Stimulated activated effector memory CD8-positive, alpha-beta T cell treated with anti-CD3 and anti-CD28 coated beads, Interleukin-12 subunit alpha, Interleukin-12 subunit beta, amount 100 ng/mL, for 72 hours (primary cell): Measurements from ENCODE around the gene TBC1D9.

ENCODE experiments used
- ATAC-seq: fragments of 150-1000 bp; cut with Tn5 transposase; 2 replicates; pipeline ENCODE4 v1.10.0; 2021
- DNase-seq, 2 donors: peaks; one replicate each; pipeline ENCODE4 v3.0.0; 2021 to 2022; ENCODE audit warnings: low spot score in 2 of 2
- H3K27ac Mint-ChIP-seq: one replicate; pipeline ENCODE4 v1.8.0; 2022; ENCODE audit warnings: mild to moderate bottlenecking, mixed read lengths
- H3K36me3 Mint-ChIP-seq: one replicate; pipeline ENCODE4 v1.8.0; 2022; ENCODE audit warnings: mild to moderate bottlenecking, mixed read lengths
- H3K4me1 Mint-ChIP-seq: one replicate; pipeline ENCODE4 v1.8.0; 2022; ENCODE audit warnings: mixed read lengths
- H3K4me3 Mint-ChIP-seq: one replicate; pipeline ENCODE4 v1.8.0; 2022; ENCODE audit warnings: mild to moderate bottlenecking, mixed read lengths
- H3K9me3 Mint-ChIP-seq: one replicate; pipeline ENCODE4 v1.8.0; 2022; ENCODE audit warnings: mixed read lengths

The TBC1D9 gene

GRCh38 chr4:140668111-140668510 is 88.1 kb downstream of the TBC1D9 start:
- Mint-ChIP-seq H3K27ac (no peak overlapping the region), H3K4me3 (no peak overlapping the region), H3K4me1 (no peaks in the 10 kb centered on the region), H3K9me3 (no peaks in the 10 kb centered on the region), H3K36me3 (no peaks in the 10 kb centered on the region)
- ATAC-seq (no peak), DNase-seq (no peak)

GRCh38 chr4:140666889-140667614 is 89.1 kb downstream of the TBC1D9 start:
- no peaks in the 10 kb centered on the region for H3K36me3 Mint-ChIP-seq
- DNase-seq (no peak), ATAC-seq (no peak)
- no peaks in the 10 kb centered on the region for H3K9me3 Mint-ChIP-seq
- no peak overlapping the region for H3K4me3 Mint-ChIP-seq
- no peaks in the 10 kb centered on the region for H3K4me1 Mint-ChIP-seq
- H3K27ac Mint-ChIP-seq: no peak overlapping the region

GRCh38 chr4:140662082-140662869 is 93.9 kb downstream of the TBC1D9 start:
- no peak overlapping the region for H3K4me3 Mint-ChIP-seq
- no peaks in the 10 kb centered on the region for H3K4me1 Mint-ChIP-seq
- ATAC-seq (no peak), DNase-seq (no peak)
- H3K27ac Mint-ChIP-seq: no peak overlapping the region
- no peaks in the 10 kb centered on the region for H3K9me3 Mint-ChIP-seq
- H3K36me3 Mint-ChIP-seq: no peaks in the 10 kb centered on the region

- ATAC-seq (no peak), DNase-seq (no peak)
- Mint-ChIP-seq H3K9me3 (no peaks in the 10 kb centered on the region), H3K4me3 (no peak overlapping the region), H3K36me3 (no peaks in the 10 kb centered on the region), H3K4me1 (no peaks in the 10 kb centered on the region), H3K27ac (no peak overlapping the region)
Measured at GRCh38 chr4:140661550-140661949, 94.6 kb downstream of the TBC1D9 start.

- Mint-ChIP-seq H3K27ac (no peak overlapping the region), H3K9me3 (no peaks in the 10 kb centered on the region), H3K4me1 (no peaks in the 10 kb centered on the region)
Measured at GRCh38 chr4:140659943-140660700, 96.1 kb downstream of the TBC1D9 start.

GRCh38 chr4:140654495-140654814 is 101.7 kb downstream of the TBC1D9 start:
- no peaks in the 10 kb centered on the region for H3K9me3 Mint-ChIP-seq
- no peak overlapping the region for H3K4me3 Mint-ChIP-seq
- DNase-seq: no peak
- H3K36me3 Mint-ChIP-seq: no peaks in the 10 kb centered on the region
- H3K27ac Mint-ChIP-seq: no peak overlapping the region
- no peak for ATAC-seq
- no peaks in the 10 kb centered on the region for H3K4me1 Mint-ChIP-seq

More at GRCh38 chr4:140659943-140660700, 96.1 kb downstream of the TBC1D9 start:
- ATAC-seq (no peak), DNase-seq (no peak)
- H3K36me3 Mint-ChIP-seq: no peaks in the 10 kb centered on the region
- H3K4me3 Mint-ChIP-seq: no peak overlapping the region

- Mint-ChIP-seq H3K9me3 (no peaks in the 10 kb centered on the region), H3K36me3 (no peaks in the 10 kb centered on the region), H3K4me1 (no peaks in the 10 kb centered on the region), H3K4me3 (no peak overlapping the region), H3K27ac (no peak overlapping the region)
- no peak for ATAC-seq
- DNase-seq: no peak
Measured at GRCh38 chr4:140653718-140654494, 102.3 kb downstream of the TBC1D9 start.

- Mint-ChIP-seq H3K27ac (no peak overlapping the region), H3K36me3 (no peaks in the 10 kb centered on the region), H3K9me3 (no peaks in the 10 kb centered on the region), H3K4me3 (no peak overlapping the region), H3K4me1 (no peaks in the 10 kb centered on the region)
- no peak for ATAC-seq
- DNase-seq: no peak
Measured at GRCh38 chr4:140652601-140653000, 103.6 kb downstream of the TBC1D9 start.

GRCh38 chr4:140648716-140649308 is 107.4 kb downstream of the TBC1D9 start:
- ATAC-seq (no peak), DNase-seq (no peak)
- no peaks in the 10 kb centered on the region for H3K4me1 Mint-ChIP-seq
- H3K9me3 Mint-ChIP-seq: no peaks in the 10 kb centered on the region
- H3K36me3 Mint-ChIP-seq: peaks cover 6% of the 10 kb centered on the region
- H3K4me3 Mint-ChIP-seq: no peak overlapping the region
- H3K27ac Mint-ChIP-seq: no peak overlapping the region

GRCh38 chr4:140645614-140646412 is 110.4 kb downstream of the TBC1D9 start:
- ATAC-seq: no peak
- H3K27ac Mint-ChIP-seq: no peak overlapping the region
- DNase-seq: no peak
- peaks cover 6% of the 10 kb centered on the region for H3K36me3 Mint-ChIP-seq
- H3K4me3 Mint-ChIP-seq: no peak overlapping the region
- no peaks in the 10 kb centered on the region for H3K4me1 Mint-ChIP-seq
- no peaks in the 10 kb centered on the region for H3K9me3 Mint-ChIP-seq

GRCh38 chr4:140645196-140645595 is 111.0 kb downstream of the TBC1D9 start:
- Mint-ChIP-seq H3K4me3 (no peak overlapping the region), H3K36me3 (peaks cover 6% of the 10 kb centered on the region), H3K9me3 (no peaks in the 10 kb centered on the region), H3K27ac (no peak overlapping the region), H3K4me1 (no peaks in the 10 kb centered on the region)
- DNase-seq (no peak), ATAC-seq (no peak)

- Mint-ChIP-seq H3K36me3 (peaks cover 6% of the 10 kb centered on the region), H3K27ac (no peak overlapping the region), H3K4me1 (no peaks in the 10 kb centered on the region)
Measured at GRCh38 chr4:140644470-140645185, 111.6 kb downstream of the TBC1D9 start.

GRCh38 chr4:140643571-140644055 is 112.6 kb downstream of the TBC1D9 start:
- H3K9me3 Mint-ChIP-seq: no peaks in the 10 kb centered on the region
- ATAC-seq: peak; percentile 14
- H3K27ac Mint-ChIP-seq: no peak overlapping the region
- no peaks in the 10 kb centered on the region for H3K4me1 Mint-ChIP-seq
- no peak overlapping the region for H3K4me3 Mint-ChIP-seq
- H3K36me3 Mint-ChIP-seq: peaks cover 6% of the 10 kb centered on the region
- no peak for DNase-seq

More at GRCh38 chr4:140644470-140645185, 111.6 kb downstream of the TBC1D9 start:
- ATAC-seq: peak; percentile 19
- no peak overlapping the region for H3K4me3 Mint-ChIP-seq
- no peak for DNase-seq
- H3K9me3 Mint-ChIP-seq: no peaks in the 10 kb centered on the region
